Activated T-helper 9 cell treated with anti-CD3 and anti-CD28 coated beads, Interleukin-2, amount 50 U/mL, for 16 hours (primary cell): ENCODE data around the gene RNU2-1.
A peak's percentile ranks its signal among the peaks of the same experiment; 100 is the strongest.
"Not testable (repeated sequence)": the region's sequence is repeated elsewhere in the genome, so short reads cannot be mapped to it uniquely, and the experiment has no call there.

ENCODE experiments used
- DNase-seq: peaks from one replicate; pipeline ENCODE4 v3.0.0-alpha.2; 2020; ENCODE audit warnings: low read depth

Gene RNU2-1

DNA sequence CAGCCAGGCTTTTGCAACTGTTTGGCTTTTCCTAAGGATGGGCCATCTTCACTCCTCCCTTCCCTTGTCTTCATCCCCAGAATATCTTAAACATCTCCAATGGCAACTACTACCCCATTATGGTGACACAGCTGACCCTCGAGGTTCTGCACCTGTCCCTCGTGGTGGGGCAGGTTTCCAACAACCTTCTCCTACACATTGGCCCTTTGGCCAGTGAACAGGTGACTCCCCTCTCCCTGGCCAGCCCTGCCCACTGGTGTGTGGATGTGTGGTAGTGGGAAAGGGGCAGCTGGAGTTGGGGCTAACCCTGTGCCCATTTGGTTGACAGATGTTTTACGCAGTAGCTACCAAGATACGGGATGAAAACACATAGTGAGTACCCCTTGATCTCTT, 17.4 kb downstream of the RNU2-1 start:
- no peak for DNase-seq

DNA sequence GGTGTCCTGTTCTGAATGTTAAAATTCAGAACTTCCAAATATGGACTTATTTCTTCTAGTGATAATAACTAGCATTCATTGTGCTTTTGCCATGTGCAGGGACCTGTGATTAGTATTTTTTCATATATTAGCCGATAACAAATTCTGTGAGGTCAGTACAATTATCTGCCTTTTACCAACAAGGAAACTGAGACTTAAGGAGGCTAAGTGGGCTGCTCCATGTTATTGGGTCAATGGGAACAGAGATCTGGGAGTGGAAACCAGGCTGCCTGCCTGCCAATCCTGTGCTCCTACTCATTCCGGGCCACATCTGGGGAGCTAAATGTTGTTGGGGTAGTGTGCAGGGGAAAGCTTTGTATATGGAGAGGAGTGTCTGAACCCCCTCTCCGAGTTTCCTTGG, 18.4 kb downstream of the RNU2-1 start:
- DNase-seq: no peak

DNA sequence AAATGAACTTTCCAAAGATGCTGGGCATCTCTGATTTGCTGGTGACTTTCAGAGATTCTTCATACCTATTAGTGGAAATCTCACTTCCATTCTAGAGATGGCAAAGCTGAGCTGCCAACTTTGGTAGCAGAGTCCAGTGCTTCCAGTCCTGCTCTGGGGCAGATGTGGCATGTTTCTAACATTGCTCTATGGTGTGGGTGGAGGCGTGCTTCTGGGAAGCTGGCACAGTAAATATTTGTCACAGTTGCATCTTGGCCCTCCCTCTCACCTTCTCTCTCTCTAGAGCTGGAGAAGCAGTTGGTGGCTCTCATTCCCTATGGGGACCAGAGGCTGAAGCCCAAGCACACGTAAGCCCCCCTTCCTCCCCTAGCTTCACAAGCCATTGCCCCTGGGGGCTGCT, 20.2 kb downstream of the RNU2-1 start:
- no peak for DNase-seq

DNA sequence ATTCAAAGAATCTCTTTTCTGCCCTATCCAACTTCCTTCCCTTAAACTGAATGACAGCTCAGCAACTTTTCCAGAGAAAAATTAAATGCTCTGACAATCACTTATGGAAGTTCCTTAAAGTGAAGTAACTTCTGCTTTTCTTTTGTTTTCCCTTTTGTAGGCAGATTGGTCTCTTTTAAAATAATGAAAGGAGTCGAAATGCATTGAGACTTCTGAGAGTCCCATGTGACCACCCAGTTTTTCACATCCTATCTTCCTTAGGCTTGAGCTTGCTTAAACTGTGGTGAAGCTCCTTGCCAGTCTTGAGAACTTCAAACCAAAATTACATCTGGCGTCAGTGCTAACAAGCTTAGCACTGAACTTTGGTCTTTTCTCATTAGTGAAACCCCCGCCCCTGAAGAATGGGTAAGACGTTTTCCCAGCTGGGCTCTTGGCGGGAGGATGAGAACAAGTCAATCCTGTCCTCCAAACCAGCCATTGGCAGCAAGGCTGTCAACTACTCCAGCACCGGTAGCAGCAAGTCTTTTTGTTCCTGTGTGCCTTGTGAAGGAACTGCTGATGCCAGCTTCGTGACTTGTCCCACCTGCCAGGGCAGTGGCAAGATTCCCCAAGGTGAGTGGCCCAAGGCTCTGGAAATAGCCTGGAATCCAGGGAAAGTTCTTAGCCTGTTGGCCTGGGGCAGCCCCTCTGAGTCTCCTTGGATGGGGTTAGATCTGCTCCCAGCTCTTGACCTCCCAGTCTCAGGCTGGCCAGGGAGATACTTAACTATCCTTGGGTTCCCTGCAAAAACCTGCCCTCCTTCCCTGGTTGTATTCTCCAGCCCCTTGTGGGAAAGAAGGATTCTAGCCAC, 20.9 kb downstream of the RNU2-1 start:
- DNase-seq: no peak

DNA sequence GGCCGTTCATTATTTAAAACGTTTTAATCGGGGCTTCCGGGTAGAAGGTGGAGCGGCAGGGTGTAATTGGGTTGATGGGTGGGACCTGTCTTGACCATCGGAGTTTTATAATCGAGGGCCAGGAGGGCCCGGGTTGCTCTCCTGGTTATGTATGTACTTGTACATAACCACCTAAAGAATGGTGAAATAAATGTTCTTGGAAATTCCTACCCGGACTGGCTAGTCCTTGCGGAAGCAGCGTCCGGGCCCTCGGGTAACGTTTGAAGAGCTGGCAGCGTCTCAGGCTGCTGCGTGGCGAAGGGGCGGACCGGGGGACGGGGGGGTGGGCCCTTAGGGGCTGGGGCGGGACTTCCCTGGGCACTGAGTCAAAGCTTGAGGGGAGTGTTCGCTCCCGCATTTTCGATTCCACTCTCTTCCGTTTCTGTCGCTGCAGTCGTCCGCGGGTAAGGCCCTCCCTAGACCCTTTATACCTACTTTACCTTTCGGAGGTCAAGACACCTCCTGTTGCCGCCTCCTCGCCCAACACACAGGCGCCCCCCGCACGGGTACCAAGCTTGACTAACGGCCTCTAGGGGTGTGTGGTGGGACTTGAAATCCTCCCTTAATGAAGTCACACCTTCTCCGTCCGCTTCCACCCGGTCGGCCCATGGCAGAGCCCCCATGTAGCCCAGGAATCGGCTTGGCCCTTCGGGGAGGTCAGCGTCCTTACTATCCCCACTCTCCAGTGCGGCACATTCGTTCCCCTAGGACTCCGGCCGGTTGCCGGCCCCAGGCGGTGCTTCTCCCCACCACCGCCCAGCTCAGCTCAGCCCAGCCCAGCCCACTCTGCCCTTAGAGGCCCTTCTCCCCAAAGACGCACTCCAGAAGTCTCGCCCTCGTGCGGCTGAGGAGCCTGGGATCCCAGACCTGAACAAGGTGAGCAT, 22.0 kb downstream of the RNU2-1 start, which contains the start of gene TMEM106A:
TMEM106A (plus strand) TSS at position 396 of the 923 bp plus-strand sequence. CDS start 1,167 bp downstream, outside the sequence.
- peak; percentile 67 for DNase-seq

DNA sequence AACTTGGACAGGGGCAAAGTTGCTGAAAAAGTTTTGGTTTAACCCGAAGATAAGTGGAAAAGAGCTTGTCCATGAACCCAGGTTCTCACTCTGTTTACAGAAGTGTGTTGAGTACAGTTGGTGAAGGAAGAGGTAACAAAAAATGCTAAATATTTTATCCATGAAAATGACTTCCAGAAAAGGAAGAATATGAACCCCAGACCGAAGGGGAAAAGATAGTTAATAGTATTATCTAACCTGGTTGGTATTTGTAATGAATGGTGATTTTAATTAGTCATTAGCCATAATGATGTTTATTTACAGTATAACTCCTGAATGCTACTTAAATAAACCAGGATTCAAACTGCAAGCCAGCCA, 22.7 kb downstream of the RNU2-1 start:
- DNase-seq: no peak

DNA sequence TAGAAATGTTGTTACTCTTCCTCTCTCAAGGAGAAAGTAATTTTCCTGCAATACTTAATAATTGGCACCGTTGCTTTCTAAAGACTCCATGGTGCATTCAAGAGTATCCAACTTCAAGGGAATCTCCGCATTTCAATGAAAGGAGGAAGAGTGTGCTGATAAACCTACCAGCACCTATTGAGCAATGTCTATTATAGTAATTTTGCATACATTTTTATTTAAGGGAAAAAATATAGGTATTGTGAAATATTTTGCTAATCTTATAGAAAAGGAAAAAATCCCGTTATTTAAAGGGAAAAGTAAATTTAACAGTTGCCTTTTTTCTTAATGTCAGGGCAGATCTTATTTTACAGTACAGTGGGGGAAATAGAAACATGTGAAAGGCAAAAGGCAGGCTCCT, 23.2 kb downstream of the RNU2-1 start:
- no peak for DNase-seq

DNA sequence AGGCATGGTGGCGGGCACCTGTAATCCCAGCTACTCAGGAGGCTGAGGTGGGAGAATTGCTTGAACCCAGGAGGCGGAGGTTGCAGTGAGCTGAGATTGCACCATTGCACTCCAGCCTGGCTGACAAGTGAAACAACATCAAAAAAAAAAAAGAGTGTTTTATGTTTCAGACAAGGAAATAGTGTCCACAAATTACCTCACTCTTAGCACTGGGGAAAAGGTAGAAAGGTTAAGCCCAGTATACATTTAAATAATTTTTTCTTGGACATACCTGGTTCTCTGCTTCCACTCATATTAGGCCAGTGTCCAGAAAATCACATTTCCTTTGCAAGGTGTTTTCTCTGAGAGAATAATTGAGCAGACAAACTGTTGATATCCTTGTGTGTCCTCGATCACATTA, 30.8 kb downstream of the RNU2-1 start:
- DNase-seq: not testable (repeated sequence)

DNA sequence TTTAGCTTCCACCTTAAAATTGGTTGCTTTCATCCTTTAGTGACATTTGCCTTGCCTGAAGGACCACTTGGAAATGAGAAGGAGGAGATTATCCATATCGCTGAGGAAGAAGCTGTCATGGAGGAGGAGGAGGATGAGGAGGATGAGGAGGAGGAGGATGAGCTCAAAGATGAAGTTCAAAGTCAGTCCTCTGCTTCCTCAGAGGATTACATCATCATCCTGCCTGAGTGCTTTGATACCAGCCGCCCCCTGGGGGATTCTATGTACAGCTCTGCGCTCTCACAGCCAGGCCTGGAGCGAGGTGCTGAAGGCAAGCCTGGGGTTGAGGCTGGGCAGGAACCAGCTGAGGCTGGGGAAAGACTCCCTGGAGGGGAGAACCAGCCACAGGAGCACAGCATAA, 33.6 kb downstream of the RNU2-1 start:
- DNase-seq: no peak

DNA sequence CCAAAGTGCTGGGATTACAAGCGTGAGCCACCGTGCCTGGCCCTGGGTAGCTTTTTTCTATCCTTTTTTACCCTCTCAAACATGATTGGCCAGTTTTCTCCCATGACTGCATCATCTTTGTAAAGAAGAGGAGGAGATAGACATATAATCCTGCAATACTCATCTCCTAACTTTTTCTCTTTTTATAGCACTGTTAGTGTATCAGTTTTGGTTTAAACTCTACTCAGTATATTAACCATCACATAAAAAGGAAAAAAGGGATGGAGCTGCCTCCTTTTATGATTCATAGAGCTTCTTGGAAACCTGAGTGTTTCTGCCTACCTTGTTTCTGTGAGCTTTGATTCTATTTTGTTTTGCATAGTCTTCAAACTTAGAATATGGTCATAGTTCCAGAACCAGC, 34.1 kb downstream of the RNU2-1 start:
- no peak for DNase-seq

DNA sequence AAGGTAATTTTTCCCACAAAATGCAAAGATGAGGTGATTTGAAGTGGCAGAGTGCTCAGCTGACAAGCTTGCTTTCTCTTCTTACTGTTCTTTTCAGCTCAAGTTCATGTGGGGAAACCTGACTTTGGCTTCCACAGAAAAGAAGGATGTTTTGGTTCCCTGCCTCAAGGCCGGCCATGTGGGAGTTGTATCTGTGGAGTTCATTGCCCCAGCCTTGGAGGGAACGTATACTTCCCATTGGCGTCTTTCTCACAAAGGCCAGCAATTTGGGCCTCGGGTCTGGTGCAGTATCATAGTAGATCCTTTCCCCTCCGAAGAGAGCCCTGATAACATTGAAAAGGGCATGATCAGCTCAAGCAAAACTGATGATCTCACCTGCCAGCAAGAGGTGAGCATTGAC, 40.5 kb downstream of the RNU2-1 start:
- DNase-seq: no peak

DNA sequence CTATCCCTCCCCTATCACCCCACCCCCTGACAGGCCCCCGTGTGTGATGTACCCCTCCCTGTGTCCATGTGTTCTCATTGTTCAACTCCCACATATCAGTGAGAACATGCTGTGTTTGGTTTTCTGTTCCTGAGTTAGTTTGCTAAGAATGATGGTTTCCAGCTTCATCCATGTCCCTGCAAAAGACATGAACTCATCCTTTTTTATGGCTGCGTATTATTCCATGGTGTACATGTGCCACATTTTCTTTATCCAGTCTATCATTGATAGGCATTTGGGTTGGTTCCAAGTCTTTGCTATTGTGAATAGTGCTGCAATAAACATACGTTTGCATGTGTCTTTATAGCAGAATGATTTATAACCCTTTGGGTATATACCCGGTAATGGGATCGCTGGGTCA, 47.1 kb downstream of the RNU2-1 start:
- DNase-seq: not testable (repeated sequence)

DNA sequence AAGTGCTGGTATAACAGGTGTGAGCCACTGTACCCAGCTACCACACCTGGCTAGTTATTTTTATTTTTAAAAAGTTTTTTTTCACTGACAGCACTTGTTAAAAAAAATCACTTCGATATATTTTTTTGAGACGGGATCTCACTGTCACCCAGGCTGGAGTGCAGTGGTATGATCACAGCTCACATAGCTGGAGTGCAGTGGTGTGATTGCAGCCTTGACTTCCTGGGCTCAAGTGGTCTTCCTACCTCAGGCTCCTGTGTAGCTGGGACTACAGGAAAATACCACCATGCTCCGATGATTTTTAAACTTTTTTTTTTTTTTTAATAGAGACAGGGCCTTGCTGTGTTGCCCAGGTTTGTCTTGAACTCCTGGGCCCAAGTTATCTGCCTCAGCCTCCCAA, 49.9 kb downstream of the RNU2-1 start:
- DNase-seq: no peak
